Fibroblast of pulmonary artery (primary cell): ENCODE measurements around the gene CD300C.

Source experiments
- DNase-seq: peaks from one replicate; pipeline ENCODE4 v3.0.0-alpha.2; 2010; ENCODE audit warnings: low read depth
- H3K4me3 ChIP-seq: replicated peaks from 2 replicates; pipeline ENCODE4 v1.5.1; 2011; ENCODE audit warnings: low read depth, mild to moderate bottlenecking, control low read depth, low read length, moderate library complexity
- TF ChIP-seq, protein P1 (sequence below): IDR thresholded peaks from 2 replicates; pipeline ENCODE4 v1.5.1; 2011; ENCODE audit warnings: mild to moderate bottlenecking, control low read depth, low read length, inconsistent platforms; ENCODE audit errors: missing control alignments

Gene CD300C

DNA sequence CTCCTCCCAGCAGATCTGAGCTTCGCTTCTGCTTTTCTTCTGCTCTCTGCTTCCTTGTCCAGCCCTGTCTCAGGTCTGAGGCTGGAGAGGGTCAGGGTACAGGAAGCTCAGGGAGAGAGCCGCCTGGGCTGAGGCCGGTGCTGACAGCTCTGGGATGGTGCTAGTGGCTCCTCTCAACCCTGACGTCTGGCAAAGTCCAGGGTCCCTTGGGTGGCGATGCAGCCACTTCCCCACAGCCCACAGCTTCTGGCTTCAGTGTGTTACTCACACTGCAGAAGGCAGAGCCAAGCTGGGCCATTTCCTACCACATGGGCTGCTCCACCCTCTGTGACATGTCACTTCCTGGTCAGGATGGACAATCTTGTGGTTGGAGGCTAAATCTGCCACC is at the start of gene CD300C:
Gene CD300C, minus strand, starts transcription at position 273 of the 388 bp plus-strand sequence. CDS start 333 bp downstream, outside the sequence.
- H3K4me3 ChIP-seq: no peak within 1 kb of the TSS
- DNase-seq: no peak
- TF ChIP-seq, protein P1, sequence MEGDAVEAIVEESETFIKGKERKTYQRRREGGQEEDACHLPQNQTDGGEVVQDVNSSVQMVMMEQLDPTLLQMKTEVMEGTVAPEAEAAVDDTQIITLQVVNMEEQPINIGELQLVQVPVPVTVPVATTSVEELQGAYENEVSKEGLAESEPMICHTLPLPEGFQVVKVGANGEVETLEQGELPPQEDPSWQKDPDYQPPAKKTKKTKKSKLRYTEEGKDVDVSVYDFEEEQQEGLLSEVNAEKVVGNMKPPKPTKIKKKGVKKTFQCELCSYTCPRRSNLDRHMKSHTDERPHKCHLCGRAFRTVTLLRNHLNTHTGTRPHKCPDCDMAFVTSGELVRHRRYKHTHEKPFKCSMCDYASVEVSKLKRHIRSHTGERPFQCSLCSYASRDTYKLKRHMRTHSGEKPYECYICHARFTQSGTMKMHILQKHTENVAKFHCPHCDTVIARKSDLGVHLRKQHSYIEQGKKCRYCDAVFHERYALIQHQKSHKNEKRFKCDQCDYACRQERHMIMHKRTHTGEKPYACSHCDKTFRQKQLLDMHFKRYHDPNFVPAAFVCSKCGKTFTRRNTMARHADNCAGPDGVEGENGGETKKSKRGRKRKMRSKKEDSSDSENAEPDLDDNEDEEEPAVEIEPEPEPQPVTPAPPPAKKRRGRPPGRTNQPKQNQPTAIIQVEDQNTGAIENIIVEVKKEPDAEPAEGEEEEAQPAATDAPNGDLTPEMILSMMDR: no peak

DNA sequence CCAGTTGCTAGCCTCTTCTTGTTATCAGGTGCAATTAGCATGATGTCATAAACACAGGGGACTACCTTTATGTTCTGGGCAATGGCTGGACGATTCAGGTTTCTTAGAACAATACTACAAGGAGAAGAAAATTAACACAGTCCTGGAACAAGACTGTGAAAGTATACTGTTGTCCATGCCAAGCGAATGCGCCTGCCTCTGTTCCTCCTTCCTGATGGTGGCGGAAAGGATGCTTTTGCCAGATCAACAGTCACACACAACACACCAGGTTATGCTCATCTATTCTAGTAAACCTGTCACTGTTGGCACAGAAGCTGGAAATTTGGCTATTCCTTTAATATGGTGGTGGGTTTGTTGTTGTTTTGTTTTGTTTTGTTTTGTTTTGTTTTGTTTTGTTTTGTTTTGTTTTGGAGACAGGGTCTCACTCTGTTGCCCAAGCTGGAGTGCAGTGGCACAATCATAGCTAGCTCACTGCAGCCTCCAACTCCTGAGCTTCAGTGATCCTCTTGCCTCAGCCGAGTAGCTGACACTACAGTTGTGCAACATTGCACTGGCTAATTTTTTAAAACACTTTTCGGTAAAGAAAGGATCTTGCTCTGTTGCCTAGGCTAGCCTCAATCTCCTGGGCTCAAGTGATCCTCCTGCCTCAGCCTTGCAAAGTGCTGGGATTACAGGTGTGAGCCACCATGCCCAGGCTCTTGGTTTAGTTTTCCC is 49.3 kb upstream of the CD300C start:
- no peak for DNase-seq
- H3K4me3 ChIP-seq: no peak overlapping the region
- TF ChIP-seq, protein P1: no peak

DNA sequence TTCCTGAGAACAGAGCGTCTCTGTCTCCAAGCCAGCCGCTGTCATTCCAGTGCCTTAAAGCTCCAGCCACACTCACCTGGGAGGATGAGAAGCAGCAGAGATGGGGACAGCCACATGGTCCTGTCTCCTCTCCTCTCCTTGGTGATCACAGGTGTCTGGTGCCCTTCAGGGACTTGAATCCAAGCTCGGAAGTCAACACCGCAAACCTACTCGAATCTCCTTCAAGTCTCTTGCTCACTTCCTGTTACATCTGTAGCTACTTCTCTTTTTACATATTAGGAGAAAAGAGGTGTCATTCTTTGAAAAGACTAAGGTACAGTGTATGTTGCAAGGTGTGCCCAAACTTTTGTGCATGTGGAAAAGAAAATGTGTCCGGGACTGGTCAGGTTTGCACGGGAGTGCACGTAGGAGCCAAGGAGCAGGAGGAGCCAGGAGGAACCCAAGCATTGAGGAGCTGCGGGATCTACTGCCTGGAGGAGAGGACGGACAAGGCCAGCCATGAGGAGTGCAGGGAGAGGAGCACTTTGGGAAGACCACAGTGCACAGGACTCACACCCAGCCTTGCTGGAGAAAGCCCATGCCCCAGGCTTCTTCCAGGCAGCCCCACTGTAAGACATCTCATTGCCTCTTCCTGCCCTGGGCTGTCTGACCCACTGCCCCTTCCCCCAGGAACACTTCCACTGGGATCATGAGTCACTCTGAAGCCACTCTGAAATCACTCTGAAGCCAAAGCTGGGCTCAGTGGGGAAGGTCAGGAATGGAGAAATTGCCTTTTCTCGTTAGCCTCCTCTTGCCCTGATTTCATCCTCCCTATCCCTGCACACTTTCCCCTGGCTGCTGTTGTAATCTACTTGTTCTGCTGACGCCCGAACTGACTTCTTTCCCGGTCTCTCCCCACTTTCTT is 46.4 kb upstream of the CD300C start, which contains the start of gene CD300LD:
Gene CD300LD, minus strand, starts transcription at position 197 of the 904 bp plus-strand sequence. Its CDS starts 81 bp downstream, at position 116.
- H3K4me3 ChIP-seq: no peak within 1 kb of the TSS
- no peak for DNase-seq
- TF ChIP-seq, protein P1: no peak

DNA sequence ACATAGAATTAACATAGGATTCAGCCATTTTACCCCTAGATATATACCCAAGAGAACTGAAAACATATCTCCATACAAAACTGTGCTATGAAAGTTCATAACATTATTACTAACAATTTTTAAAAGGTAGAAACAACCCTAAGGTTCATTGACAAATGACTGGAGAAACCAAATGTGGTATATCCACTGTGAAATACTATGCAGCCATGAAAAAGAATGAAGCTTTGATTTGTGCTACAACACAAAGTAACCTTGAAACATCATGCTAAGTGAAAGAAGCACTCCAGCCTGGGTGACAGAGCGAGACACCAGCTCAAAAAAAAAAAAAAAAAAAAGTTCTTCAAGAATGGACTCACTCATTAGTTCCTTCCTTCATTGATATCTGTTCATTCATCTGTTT is 45.6 kb upstream of the CD300C start:
- TF ChIP-seq, protein P1: no peak
- DNase-seq: no peak

DNA sequence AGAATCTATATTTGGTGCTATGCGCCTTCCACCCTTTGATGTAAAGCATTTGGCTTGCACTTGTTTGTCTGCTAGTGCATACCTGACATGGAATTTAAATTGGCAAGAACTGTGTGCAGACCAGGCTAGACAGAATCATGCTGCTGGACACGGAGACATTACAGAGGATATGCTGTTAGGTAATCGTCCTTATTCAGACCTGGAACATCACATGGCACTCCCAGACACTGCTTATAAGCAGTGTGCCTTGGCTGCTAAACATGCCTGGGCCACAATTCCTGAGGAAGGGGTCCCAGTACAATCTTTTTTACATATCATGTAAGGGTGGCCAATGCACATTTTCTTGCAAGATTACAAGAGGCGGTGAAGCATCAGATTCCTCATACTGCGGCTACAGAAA is 39.8 kb upstream of the CD300C start:
- H3K4me3 ChIP-seq: no peak overlapping the region
- no peak for DNase-seq
- TF ChIP-seq, protein P1: no peak

More for the DNA sequence above, 45.6 kb upstream of the CD300C start:
- H3K4me3 ChIP-seq: no peak overlapping the region

DNA sequence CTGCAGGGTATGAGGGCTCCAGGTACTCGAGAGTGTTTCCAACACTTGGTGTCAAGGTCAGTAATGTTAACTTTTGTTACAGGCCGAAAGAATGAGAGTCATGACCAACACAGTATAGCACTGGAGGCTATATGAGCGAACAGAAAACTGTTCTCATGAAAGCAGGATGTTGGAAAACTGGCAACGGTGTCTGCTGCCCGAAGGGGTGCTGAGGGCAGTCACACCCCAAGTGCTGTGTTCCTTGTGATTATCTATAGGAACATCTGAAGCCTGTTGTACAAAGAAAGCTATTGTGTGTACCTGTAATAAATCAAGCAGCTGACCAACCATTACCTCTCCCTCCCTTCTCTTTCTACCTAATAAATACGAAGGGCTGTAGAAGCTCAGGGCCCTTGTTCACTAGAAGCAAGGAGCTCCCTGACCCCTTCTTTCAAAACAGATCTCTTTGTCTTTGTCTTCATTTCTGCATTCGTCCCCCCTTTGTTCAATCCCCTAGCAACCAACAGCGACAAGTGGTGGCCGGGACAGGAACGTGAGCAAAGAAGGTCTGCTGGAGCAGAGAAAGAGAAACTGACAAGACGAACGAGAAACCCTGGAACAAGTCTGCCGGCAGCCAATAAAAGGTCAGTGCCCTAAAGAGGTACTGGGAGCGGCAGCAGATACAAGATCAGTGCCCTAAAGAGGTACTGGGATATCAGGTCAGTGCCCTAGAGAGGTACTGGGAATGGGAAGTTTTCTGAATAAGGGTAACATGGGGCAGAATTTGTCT is 38.6 kb upstream of the CD300C start:
- H3K4me3 ChIP-seq: no peak overlapping the region
- no peak for DNase-seq
- TF ChIP-seq, protein P1: no peak
